Ascending aorta (tissue), 2 donors: Measurements from ENCODE around the gene AEN. TPM values are rescaled to one million over a fixed set of nuclear protein-coding genes. Genes with fewer than 3 reads are reported as not detected.
A peak's percentile ranks its signal among the peaks of the same experiment; 100 is the strongest.

Experiments used
- DNase-seq, 2 donors: peaks; one replicate each; pipeline ENCODE4 v3.0.0-alpha.2; 2019; ENCODE audit warnings: low spot score in 2 of 2
- H3K27ac ChIP-seq, 2 donors: fragments of 200-600 bp; sonication (generic); one replicate each; pipeline ENCODE4 v1.5.1; 2016 to 2017; ENCODE audit warnings: mild to moderate bottlenecking in 1 of 2
- H3K27me3 ChIP-seq: fragments of 200-600 bp; sonication (generic); one replicate; pipeline ENCODE4 v1.5.1; 2017
- H3K36me3 ChIP-seq, 2 donors: fragments of 200-600 bp; sonication (generic); one replicate each; pipeline ENCODE4 v1.5.1; 2016
- H3K4me1 ChIP-seq, 2 donors: fragments of 200-600 bp; sonication (generic); one replicate each; pipeline ENCODE4 v1.5.1; 2016 to 2017; ENCODE audit warnings: mild to moderate bottlenecking in 1 of 2
- H3K4me3 ChIP-seq, 2 donors: fragments of 200-600 bp; sonication (generic); one replicate each; pipeline ENCODE4 v1.5.1; 2016 to 2017; ENCODE audit warnings: mild to moderate bottlenecking in 1 of 2
- H3K9me3 ChIP-seq, 2 donors: fragments of 200-600 bp; sonication (generic); one replicate each; pipeline ENCODE4 v1.5.1; 2016
- intact Hi-C: fragments of 100-400 bp; cut with DNase I; formaldehyde crosslinking; loops from one replicate; pipeline ENCODE4 v1.15.1; 2023
- total RNA-seq: library from RNA; depleted of rRNA; stranded (reverse); fragments of >200 nt; gene quantifications from one replicate; pipeline ENCODE4 v1.1.0, GENCODE V29; 2016
- TF ChIP-seq, protein P1 (sequence below), 3 experiments: fragments of 200-600 bp in 2 of 3; fragments of 450-650 bp in 1 of 3; sonication (generic) in 2 of 3; IDR thresholded peaks; one replicate each; pipeline ENCODE4 v1.5.1; 2016 to 2019; ENCODE audit warnings: antibody characterized with exemption in 3 of 3, mild to moderate bottlenecking in 1 of 3, moderate library complexity in 1 of 3

AEN gene
- total RNA-seq, 1 donor from 2014 or later: 13.5 TPM

DNA sequence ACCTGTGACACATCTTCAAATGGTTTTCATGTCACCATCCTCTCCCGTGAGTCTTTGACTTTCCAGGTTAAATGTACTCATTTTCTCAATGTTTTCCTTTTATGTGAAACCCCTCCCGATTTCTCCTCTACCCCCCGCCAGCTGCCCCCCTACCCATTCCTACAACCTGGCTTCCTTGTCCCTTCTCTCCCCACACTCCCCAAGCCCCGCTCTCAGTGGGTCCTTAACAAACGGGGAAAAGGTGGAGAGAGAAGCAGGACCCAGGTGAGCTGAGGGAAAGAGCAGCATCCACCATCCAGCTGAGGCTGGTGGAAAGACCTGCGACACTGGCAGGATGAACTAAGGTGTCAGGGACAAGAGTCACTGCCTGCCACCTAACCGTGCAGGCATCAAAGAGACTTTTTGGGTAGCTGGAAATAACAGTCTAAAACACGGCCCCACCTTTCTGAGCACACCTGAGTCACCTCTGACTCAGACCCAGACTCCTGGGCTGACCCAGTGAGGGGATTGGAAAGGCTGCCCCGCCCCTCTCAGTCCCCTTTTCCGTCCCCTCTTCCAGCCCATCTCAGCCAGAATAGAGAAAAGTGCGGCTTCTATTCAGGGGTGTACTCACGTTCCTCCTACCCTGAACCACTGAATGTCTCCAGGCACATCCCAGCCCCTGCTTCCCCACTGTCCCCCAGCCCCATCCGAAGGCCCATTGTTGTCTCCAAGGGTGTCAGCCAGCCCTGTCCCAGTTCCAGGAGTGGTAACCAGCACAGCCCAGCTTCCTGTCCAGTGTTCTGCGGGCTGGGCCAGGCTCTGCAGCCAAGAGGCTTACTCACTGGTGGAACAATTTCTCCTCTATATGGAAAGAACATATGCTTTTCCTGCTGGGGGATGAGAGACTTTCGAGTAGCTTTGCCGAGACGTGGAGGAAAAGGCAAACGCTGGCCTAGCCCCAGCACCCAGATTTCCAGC, 38.1 kb downstream of the AEN start:
- intact Hi-C loops: loop anchor here (5.0 to 10.0 kb wide), 4 partner anchors 88 to 516 kb away; no protein-coding TSS in a partner anchor
- no peak for DNase-seq
- TF ChIP-seq, protein P1, sequence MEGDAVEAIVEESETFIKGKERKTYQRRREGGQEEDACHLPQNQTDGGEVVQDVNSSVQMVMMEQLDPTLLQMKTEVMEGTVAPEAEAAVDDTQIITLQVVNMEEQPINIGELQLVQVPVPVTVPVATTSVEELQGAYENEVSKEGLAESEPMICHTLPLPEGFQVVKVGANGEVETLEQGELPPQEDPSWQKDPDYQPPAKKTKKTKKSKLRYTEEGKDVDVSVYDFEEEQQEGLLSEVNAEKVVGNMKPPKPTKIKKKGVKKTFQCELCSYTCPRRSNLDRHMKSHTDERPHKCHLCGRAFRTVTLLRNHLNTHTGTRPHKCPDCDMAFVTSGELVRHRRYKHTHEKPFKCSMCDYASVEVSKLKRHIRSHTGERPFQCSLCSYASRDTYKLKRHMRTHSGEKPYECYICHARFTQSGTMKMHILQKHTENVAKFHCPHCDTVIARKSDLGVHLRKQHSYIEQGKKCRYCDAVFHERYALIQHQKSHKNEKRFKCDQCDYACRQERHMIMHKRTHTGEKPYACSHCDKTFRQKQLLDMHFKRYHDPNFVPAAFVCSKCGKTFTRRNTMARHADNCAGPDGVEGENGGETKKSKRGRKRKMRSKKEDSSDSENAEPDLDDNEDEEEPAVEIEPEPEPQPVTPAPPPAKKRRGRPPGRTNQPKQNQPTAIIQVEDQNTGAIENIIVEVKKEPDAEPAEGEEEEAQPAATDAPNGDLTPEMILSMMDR (IDR thresholded peaks at IDR 0.05): no peak
- peaks cover 4 to 28% of the 10 kb centered on the region in 2 donors for H3K4me1 ChIP-seq
- H3K36me3 ChIP-seq: no peaks in the 10 kb centered on the region
- H3K27me3 ChIP-seq: no peaks in the 10 kb centered on the region
- no peak overlapping the region for H3K4me3 ChIP-seq
- peak overlapping the region; percentile 41 to 49 for H3K27ac ChIP-seq
- H3K9me3 ChIP-seq: no peaks in the 10 kb centered on the region

DNA sequence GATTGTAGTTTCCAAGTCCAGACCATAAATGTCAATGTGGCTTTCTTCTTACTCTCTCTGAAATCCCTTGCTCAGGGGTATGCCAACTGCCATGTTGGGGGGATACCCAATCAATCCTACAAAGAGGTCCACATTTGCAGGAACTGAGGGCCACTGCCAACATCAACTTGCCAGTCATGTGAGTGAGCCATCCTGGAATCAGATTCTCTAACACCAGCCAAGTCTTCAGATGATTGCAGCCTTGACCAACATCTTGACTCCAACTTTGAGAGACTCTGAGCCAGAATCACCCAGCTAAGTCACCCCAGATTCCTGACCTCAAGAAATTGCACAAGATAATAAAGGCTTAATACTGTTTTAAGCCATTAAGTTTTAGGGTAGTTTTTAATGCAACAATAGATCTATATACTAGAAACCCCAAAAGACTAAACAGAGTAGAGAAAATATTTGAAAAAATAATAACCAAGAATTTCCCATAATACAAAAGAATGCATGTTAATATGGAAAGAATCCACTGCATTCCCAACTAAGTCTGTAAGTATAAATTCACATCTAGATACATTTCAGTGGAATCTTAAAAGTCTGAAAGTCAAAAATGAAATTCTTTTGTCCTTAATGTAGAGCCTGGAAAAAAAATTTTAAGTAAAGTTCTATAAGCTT, 40.0 kb downstream of the AEN start:
- H3K4me1 ChIP-seq: peaks cover 4 to 28% of the 10 kb centered on the region in 2 donors
- intact Hi-C loops: loop anchor here (1.0 kb wide), 1 partner anchor 45 kb away; no protein-coding TSS in a partner anchor
- TF ChIP-seq, protein P1 (IDR thresholded peaks at IDR 0.05): no peak
- H3K36me3 ChIP-seq: no peaks in the 10 kb centered on the region
- peak overlapping the region in 1 of 2 donors; percentile 27 for H3K27ac ChIP-seq
- DNase-seq: no peak
- H3K27me3 ChIP-seq: no peaks in the 10 kb centered on the region
- no peak overlapping the region for H3K4me3 ChIP-seq
- H3K9me3 ChIP-seq: no peaks in the 10 kb centered on the region

DNA sequence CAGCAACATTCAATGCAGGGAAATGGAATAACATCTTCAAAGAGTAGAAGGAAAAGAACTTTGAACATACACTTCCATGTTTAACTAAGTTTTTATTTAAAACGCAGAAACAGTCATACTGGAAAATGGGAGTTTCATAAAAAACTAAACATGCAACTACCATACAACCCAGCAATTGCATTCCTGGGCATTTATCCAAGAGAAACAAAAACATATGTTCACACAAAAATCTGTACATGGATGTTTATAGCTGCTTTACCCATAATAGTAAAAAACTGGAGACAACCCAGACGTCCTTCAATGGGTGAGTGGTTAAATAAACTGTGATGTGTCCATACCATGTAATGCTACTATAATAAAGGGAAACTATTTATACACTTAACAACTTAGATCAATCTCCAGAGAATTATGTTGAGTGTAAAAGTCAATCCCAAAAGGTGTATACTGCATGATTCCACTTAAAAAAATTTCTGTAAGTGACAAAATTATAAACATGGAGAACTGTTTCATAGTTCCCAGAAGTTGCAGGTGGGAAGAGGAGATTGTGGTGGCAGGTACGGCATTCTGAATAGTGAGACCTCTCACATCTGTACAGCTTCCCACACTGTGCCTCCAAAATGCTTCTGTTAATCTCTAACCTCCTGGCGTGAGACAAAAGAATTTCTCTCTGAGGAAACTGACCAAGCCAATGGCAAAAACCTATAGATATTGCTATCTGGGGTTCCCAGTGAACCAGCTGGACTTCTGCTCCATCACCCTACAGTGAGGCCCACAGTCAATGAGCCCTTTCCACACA, 40.8 kb downstream of the AEN start:
- Histone ChIP-seq H3K27me3 (no peaks in the 10 kb centered on the region), H3K9me3 (no peaks in the 10 kb centered on the region), H3K36me3 (no peaks in the 10 kb centered on the region), H3K4me1 (peaks cover 4 to 28% of the 10 kb centered on the region in 2 donors), H3K27ac (no peak overlapping the region), H3K4me3 (no peak overlapping the region)
- TF ChIP-seq, protein P1 (IDR thresholded peaks at IDR 0.05): no peak
- no peak for DNase-seq
- intact Hi-C loops: loop anchor here (1.0 kb wide), 1 partner anchor 44 kb away; no protein-coding TSS in a partner anchor

DNA sequence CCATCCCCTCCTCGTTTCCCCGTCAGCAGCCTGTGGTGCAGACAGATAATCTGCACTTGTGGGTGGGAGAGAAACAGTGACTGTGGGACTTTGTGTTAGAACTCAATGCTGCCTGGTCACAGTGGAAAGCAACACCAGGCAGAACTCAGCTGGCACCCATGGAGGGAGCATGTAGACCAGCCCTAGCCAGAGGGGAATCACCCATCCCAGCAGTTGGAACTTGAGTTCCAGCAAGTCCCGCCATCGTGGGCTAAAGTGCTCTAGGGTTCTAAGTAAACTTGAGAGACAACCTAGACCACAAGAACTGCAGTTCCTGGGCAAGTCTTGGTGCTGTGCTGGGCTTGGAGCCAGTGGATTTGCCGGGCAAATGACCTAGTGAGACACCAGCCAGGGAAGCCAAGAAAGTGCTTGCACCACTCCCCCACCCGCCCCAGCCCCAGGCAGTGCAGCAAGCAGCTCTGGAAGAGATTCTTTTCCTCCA, 42.0 kb downstream of the AEN start:
- H3K9me3 ChIP-seq: no peaks in the 10 kb centered on the region
- intact Hi-C loops: no loop called here
- H3K4me3 ChIP-seq: no peak overlapping the region
- H3K4me1 ChIP-seq: peaks cover 4 to 28% of the 10 kb centered on the region in 2 donors
- no peaks in the 10 kb centered on the region for H3K36me3 ChIP-seq
- DNase-seq: no peak
- no peaks in the 10 kb centered on the region for H3K27me3 ChIP-seq
- H3K27ac ChIP-seq: peak overlapping the region in 1 of 2 donors; percentile 23
- TF ChIP-seq, protein P1 (IDR thresholded peaks at IDR 0.05): no peak

DNA sequence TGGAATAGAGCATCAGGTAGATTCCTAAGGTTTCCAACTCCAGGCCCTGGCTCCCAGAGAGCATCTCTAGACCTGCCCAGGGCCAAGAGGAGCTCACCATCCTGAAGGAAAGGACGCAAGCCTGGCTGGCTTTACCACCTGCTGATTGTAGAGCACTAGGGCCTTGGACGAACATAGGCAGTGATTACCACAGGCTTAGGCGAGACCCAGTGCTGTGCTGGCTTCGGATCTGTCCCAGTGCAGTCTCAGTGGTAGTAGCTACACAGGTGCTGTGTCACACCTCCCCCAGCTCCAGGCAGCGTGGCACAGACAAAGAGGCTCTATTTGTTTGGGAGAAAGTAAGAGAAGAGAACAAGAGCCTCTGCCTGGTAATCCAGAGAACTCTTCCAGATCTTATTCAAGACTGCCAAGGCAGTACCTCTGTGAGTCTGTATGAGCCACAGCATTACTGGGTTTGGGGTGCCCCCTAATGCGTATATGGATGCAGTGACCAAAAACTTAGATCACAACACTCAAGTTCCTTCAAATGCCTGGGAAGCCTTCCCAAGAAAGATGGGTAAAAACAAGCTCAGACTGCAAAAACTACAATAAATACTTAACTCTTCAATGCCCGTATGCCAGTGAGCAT, 43.1 kb downstream of the AEN start:
- no peaks in the 10 kb centered on the region for H3K27me3 ChIP-seq
- intact Hi-C loops: no loop called here
- H3K9me3 ChIP-seq: no peaks in the 10 kb centered on the region
- H3K4me3 ChIP-seq: no peak overlapping the region
- H3K36me3 ChIP-seq: no peaks in the 10 kb centered on the region
- TF ChIP-seq, protein P1 (IDR thresholded peaks at IDR 0.05): no peak
- no peak for DNase-seq
- H3K27ac ChIP-seq: no peak overlapping the region
- peaks cover 2 to 21% of the 10 kb centered on the region in 2 donors for H3K4me1 ChIP-seq
